Left ventricle myocardium inferior (tissue), 1 donor: ENCODE results near the gene MSMP. TPM values are rescaled to one million over a fixed set of nuclear protein-coding genes. Genes with fewer than 3 reads are reported as not detected.
A peak's percentile ranks its signal among the peaks of the same experiment; 100 is the strongest.

Experiments
- DNase-seq: peaks from one replicate; pipeline ENCODE4 v3.0.0-alpha.2; 2020
- H3K27ac ChIP-seq: fragments of 200-600 bp; replicated peaks from 2 replicates; pipeline ENCODE4 v1.8.0; 2021
- H3K27me3 ChIP-seq: fragments of 200-600 bp; 2 replicates; pipeline ENCODE4 v1.8.0; 2021; ENCODE audit warnings: low read depth
- H3K36me3 ChIP-seq: fragments of 200-600 bp; 2 replicates; pipeline ENCODE4 v1.8.0; 2021
- H3K4me1 ChIP-seq: fragments of 200-600 bp; 2 replicates; pipeline ENCODE4 v1.8.0; 2021
- H3K4me3 ChIP-seq: fragments of 200-600 bp; 2 replicates; pipeline ENCODE4 v1.8.0; 2021; ENCODE audit warnings: mild to moderate bottlenecking, moderate library complexity
- H3K9me3 ChIP-seq: fragments of 200-600 bp; replicated peaks from 2 replicates; pipeline ENCODE4 v1.8.0; 2021
- CTCF ChIP-seq: fragments of 200-600 bp; IDR thresholded peaks from 2 replicates; pipeline ENCODE4 v1.8.0; 2021; ENCODE audit warnings: antibody characterized with exemption, mild to moderate bottlenecking, borderline replicate concordance
- intact Hi-C: fragments of 100-400 bp; cut with micrococcal nuclease; formaldehyde crosslinking; loops from one replicate; pipeline ENCODE4 v1.11.0; 2022
- total RNA-seq: library from RNA; stranded (reverse); fragmentation: NEBNext Ultra II Directional; extraction: Animal tissue kit (Norgen Biotek cat#: 25700); gene quantifications from one replicate; pipeline ENCODE4 v1.2.1, GENCODE V29; 2021
- donor health status: DM: no; HTN: yes; CAD: no; lungs with severe emphysema.

The MSMP gene
- total RNA-seq, 1 donor from 2014 or later, result not detected

GRCh38 chr9:35771075-35771433 is 17.0 kb upstream of the MSMP start:
- DNase-seq, result peak; percentile 54
- H3K36me3 ChIP-seq, result no peaks in the 10 kb centered on the region
- peak overlapping the region; percentile 26 for H3K4me3 ChIP-seq
- intact Hi-C loops, result no loop called here
- TF ChIP-seq CTCF, result no peak
- no peaks in the 10 kb centered on the region for H3K27me3 ChIP-seq
- H3K9me3 ChIP-seq, result no peaks in the 10 kb centered on the region
- H3K4me1 ChIP-seq, result peaks cover 34% of the 10 kb centered on the region
- H3K27ac ChIP-seq, result peak overlapping the region; percentile 74

- Histone ChIP-seq H3K4me3 (no peak overlapping the region), H3K9me3 (no peaks in the 10 kb centered on the region), H3K27ac (no peak overlapping the region), H3K36me3 (no peaks in the 10 kb centered on the region), H3K27me3 (no peaks in the 10 kb centered on the region), H3K4me1 (peaks cover 26% of the 10 kb centered on the region)
- intact Hi-C loops, result no loop called here
- no peak for DNase-seq
- TF ChIP-seq CTCF, result no peak
Measured at GRCh38 chr9:35769763-35770162, 15.7 kb upstream of the MSMP start.

GRCh38 chr9:35767458-35767857 is 13.4 kb upstream of the MSMP start:
- Histone ChIP-seq H3K4me1 (peaks cover 26% of the 10 kb centered on the region), H3K27me3 (no peaks in the 10 kb centered on the region), H3K27ac (no peak overlapping the region), H3K4me3 (no peak overlapping the region), H3K9me3 (no peaks in the 10 kb centered on the region), H3K36me3 (no peaks in the 10 kb centered on the region)
- intact Hi-C loops, result no loop called here
- TF ChIP-seq CTCF, result no peak
- DNase-seq, result no peak

- intact Hi-C loops, result no loop called here
- TF ChIP-seq CTCF, result no peak
- Histone ChIP-seq H3K27ac (no peak overlapping the region), H3K4me3 (no peak overlapping the region), H3K27me3 (no peaks in the 10 kb centered on the region), H3K36me3 (no peaks in the 10 kb centered on the region), H3K9me3 (no peaks in the 10 kb centered on the region), H3K4me1 (peaks cover 22% of the 10 kb centered on the region)
- DNase-seq, result no peak
Measured at GRCh38 chr9:35766997-35767396, 12.9 kb upstream of the MSMP start.

- intact Hi-C loops, result no loop called here
- Histone ChIP-seq H3K4me1 (peaks cover 2% of the 10 kb centered on the region), H3K27ac (no peak overlapping the region), H3K9me3 (no peaks in the 10 kb centered on the region), H3K36me3 (no peaks in the 10 kb centered on the region), H3K4me3 (no peak overlapping the region), H3K27me3 (no peaks in the 10 kb centered on the region)
- TF ChIP-seq CTCF, result no peak
- no peak for DNase-seq
Measured at GRCh38 chr9:35763803-35764202, 9.7 kb upstream of the MSMP start.

- Histone ChIP-seq H3K4me1 (peaks cover 8% of the 10 kb centered on the region), H3K4me3 (no peak overlapping the region), H3K27me3 (no peaks in the 10 kb centered on the region), H3K9me3 (no peaks in the 10 kb centered on the region), H3K27ac (no peak overlapping the region), H3K36me3 (no peaks in the 10 kb centered on the region)
- intact Hi-C loops, result no loop called here
- TF ChIP-seq CTCF, result no peak
- DNase-seq, result no peak
Measured at GRCh38 chr9:35763181-35763580, 9.1 kb upstream of the MSMP start.
